Bronchial epithelial cell (primary cell): ENCODE data around the gene KCTD10. TPM values are rescaled to one million over a fixed set of nuclear protein-coding genes. Genes with fewer than 3 reads are reported as not detected.

Experiments
- DNase-seq: peaks from one replicate; pipeline ENCODE4 v3.0.0-alpha.2; 2010; ENCODE audit warnings: low read depth
- FAIRE-seq: peaks from 2 replicates; lab custom pipeline; 2011; peaks lifted over from hg19 to GRCh38; lab: Jason Lieb, UNC
- H3K27me3 ChIP-seq: 2 replicates; pipeline ENCODE4 v1.5.1; 2011; ENCODE audit warnings: low read length; ENCODE audit not compliant: control insufficient read depth, insufficient read depth
- H3K36me3 ChIP-seq: 2 replicates; pipeline ENCODE4 v1.5.1; 2011; ENCODE audit warnings: low read length; ENCODE audit not compliant: control insufficient read depth, insufficient read depth
- H3K4me3 ChIP-seq: 2 replicates; pipeline ENCODE4 v1.5.1; 2011; ENCODE audit warnings: mild to moderate bottlenecking, low read depth, low read length, control low read depth
- total RNA-seq: library from RNA; depleted of rRNA; stranded (reverse); fragments of >200 nt; gene quantifications from 2 replicates; pipeline ENCODE4 v1.2.1, GENCODE V29; 2014
- TF ChIP-seq, protein P1 (sequence below): IDR thresholded peaks from 2 replicates; pipeline ENCODE4 v1.5.1; 2011; ENCODE audit warnings: mild to moderate bottlenecking, moderate library complexity, low read length, control low read depth, inconsistent platforms; ENCODE audit not compliant: insufficient read depth, severe bottlenecking

Gene KCTD10
- total RNA-seq, 1 donor from 2014 or later: 20.8 TPM

DNA sequence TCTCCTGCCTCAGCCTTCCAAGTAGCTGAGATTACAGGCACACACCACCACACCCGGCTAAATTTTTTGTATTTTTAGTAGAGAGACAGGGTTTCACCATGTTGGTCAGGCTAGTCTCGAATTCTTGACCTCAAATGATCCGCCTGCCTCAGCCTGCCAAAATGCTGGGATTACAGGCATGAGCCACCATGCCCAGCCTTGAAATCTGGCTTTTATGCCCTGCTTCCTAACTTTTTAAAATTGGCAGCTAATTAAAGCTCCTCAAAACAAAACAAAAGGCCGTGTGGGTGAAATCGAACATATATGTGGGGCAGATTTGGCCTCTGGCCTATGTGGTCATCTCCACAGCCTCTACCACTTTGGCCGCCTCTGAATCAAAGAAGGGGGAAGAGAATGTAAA lies 37.9 kb downstream of the KCTD10 start:
- DNase-seq (no peak), FAIRE-seq (no peak)
- Histone ChIP-seq H3K27me3 (no peaks in the 10 kb centered on the region), H3K4me3 (no peak overlapping the region), H3K36me3 (no peaks in the 10 kb centered on the region)
- TF ChIP-seq, protein P1, sequence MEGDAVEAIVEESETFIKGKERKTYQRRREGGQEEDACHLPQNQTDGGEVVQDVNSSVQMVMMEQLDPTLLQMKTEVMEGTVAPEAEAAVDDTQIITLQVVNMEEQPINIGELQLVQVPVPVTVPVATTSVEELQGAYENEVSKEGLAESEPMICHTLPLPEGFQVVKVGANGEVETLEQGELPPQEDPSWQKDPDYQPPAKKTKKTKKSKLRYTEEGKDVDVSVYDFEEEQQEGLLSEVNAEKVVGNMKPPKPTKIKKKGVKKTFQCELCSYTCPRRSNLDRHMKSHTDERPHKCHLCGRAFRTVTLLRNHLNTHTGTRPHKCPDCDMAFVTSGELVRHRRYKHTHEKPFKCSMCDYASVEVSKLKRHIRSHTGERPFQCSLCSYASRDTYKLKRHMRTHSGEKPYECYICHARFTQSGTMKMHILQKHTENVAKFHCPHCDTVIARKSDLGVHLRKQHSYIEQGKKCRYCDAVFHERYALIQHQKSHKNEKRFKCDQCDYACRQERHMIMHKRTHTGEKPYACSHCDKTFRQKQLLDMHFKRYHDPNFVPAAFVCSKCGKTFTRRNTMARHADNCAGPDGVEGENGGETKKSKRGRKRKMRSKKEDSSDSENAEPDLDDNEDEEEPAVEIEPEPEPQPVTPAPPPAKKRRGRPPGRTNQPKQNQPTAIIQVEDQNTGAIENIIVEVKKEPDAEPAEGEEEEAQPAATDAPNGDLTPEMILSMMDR: no peak

DNA sequence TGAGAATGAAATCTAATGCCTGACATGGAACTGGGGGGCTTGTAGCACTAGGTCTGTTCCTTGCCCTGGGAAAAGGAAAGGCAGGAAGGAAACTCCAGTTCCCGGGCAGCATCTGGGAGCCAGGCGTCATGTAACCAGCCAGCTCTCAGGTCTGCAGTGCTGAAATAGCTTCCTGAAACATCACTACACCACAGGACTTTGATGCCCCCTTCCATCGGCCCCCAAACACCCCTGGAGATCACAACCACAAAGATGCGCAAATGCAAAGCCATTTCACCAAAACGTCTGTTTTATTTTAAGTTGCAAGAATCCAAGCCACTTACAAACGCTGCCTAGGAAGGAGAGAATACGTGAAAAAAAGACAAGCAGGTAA lies 40.9 kb downstream of the KCTD10 start:
- TF ChIP-seq, protein P1: no peak
- H3K36me3 ChIP-seq: no peaks in the 10 kb centered on the region
- DNase-seq (no peak), FAIRE-seq (no peak)
- no peak overlapping the region for H3K4me3 ChIP-seq
- H3K27me3 ChIP-seq: no peaks in the 10 kb centered on the region

DNA sequence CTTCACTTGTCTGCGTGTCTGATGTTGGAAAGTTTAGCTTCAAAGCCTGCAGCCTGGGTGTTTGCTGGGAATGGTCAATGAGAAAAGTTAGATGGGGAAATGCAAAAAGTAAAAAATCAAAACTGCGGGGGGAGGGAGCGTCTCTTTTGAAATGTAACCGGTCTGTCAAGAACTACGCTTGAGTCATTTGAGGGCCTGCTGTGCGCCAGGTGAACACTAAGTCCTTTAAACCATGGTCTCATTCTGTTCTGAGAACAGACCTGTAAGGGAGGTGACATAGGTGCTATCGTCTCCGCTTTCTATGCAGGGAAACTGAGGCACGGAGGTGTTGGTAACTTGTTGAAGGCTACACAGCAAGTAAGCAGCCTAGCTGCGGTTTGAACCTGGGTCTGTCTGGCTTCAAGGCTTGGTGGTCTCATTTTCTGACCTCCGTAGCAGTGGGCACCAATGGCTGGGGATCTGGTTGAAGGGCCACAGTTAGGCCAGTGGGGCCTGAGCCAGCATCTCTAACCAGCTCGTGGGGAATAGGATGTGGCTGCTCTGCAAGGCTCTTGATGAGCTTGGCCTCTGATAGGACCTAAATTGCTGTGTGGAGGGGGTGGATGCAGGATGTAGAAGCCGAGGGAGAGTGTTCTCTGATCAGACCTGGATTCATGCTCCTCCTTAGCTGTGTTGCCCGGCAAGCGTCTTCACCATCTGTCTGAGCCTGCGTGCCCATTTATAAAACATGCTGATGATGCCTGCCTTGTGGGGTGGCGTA lies 41.5 kb downstream of the KCTD10 start:
- DNase-seq: peak; percentile 48
- TF ChIP-seq, protein P1: no peak
- Histone ChIP-seq H3K36me3 (no peaks in the 10 kb centered on the region), H3K27me3 (no peaks in the 10 kb centered on the region), H3K4me3 (no peak overlapping the region)
- no peak for FAIRE-seq

DNA sequence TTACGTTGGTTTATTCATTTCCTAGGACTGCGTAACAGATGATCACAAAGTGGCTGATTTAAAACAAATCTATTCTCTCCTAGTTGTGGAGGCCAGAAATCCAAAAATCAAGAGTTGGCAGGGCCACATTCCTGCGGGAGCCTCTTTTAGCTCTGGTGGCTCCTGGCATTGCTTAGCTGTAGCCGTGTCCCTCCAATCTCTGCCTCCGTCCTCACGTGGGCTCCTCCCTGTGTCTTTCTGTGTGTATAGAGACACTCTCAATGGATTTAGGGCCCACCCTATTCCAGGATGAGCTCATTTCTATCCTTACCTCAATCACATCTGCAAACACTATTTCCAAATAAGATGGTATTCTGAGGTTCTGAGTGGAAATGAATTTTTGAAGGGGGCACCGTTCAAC lies 42.5 kb downstream of the KCTD10 start:
- H3K36me3 ChIP-seq: no peaks in the 10 kb centered on the region
- TF ChIP-seq, protein P1: no peak
- DNase-seq (no peak), FAIRE-seq (peak; percentile 23)
- H3K27me3 ChIP-seq: no peaks in the 10 kb centered on the region
- H3K4me3 ChIP-seq: no peak overlapping the region

DNA sequence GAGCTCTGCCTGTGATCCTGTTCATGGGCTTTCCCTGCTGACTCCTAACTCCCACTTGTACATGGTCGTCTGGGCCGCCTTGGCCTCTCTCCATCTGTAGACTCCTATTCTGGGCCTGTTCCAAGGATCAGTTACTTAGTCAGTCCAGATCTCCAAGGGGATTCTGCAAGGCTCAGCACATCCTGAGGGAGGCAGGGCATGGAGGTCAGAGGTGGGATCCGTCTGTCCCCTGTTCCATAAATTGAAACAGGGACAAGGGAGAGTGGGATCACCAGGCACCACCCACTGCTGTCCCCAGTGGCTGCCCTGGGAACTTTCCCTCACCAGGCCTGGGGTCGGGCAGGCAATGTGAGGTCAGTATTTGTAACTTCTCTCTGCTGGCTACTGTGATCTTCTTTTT lies 43.5 kb downstream of the KCTD10 start:
- Histone ChIP-seq H3K27me3 (no peaks in the 10 kb centered on the region), H3K36me3 (no peaks in the 10 kb centered on the region), H3K4me3 (no peak overlapping the region)
- DNase-seq: no peak
- TF ChIP-seq, protein P1: peak; percentile 26
- no peak for FAIRE-seq
